Erythroblast (primary cell): Measurements from ENCODE around the gene AGTPBP1.

Experiments
- DNase-seq, 2 experiments: peaks; one replicate each; lab custom pipeline; 2025; lab: John Stamatoyannopoulos, UW
- GATA1 ChIP-seq: IDR thresholded peaks from 2 replicates; pipeline ENCODE4 v1.6.1; 2011; ENCODE audit warnings: low read depth, mild to moderate bottlenecking, control low read depth, low read length, moderate library complexity
- POLR2A ChIP-seq: IDR thresholded peaks from 2 replicates; pipeline ENCODE4 v1.6.1; 2011; ENCODE audit warnings: mild to moderate bottlenecking, low read length

Gene AGTPBP1

DNA sequence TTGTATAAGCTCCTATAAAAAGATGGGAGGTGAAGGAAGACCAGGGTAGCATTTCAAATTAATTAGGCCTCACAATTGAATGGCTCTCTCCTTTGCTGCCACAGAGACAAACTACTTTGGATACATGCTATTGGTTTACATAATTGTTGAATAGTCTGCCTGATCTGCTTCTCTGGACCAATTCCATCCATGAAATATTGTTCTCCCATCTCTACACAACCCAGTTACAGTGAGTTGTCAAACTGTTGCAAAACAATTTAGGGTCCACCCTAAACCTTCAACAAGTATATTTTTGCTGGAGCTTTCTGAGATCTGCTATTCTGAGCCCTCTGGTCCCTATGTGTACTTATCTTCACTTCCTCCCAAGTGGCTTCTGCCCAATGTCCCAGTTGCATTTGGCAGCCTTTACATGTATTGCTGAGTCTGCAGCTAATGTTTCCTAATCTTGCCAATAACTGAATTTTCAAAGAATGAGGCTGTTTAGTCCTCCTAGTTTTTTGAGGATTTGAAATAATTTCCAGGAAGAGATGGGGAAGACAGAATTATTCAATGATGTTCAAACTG, 38.9 kb downstream of the AGTPBP1 start:
- TF ChIP-seq POLR2A (no peak), GATA1 (no peak)
- no peak for DNase-seq

DNA sequence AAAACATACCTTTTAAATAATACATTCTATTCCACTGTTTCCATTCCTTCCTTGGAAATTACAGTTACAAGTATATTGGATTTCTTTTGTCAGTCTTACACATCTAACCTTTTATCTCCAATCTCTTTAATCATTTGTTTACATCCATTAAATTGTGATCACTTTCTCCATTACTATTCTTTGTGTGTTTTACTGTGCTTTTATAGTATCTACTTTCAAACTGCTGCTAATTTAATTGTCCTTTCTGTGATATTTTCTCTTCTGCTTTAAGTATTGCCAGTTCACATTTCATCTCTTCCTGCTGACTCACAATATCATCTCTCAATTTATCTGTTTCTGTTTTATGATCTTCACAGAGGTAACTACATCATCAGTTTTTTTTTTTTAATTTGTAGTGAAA, 39.6 kb downstream of the AGTPBP1 start:
- no peak for TF ChIP-seq GATA1
- no peak for DNase-seq

DNA sequence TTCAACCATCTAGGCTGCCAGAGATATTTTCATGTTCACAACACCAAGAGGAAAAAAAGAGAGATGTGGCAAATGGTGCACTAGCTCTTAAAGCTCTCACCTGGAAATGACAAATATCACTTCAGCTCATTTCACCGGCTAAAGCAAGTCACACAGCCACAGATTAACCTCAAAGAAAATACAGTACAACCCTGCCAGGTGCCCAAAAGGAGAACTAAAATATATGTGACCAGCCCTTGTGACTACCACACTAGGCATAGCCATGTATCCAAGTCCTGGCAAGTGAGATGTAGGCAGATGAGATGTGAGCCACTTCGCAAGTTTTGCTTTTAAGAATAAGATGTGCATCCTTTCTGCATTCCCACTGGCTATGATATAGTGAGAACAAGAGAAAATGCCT, 41.4 kb downstream of the AGTPBP1 start:
- no peak for DNase-seq

DNA sequence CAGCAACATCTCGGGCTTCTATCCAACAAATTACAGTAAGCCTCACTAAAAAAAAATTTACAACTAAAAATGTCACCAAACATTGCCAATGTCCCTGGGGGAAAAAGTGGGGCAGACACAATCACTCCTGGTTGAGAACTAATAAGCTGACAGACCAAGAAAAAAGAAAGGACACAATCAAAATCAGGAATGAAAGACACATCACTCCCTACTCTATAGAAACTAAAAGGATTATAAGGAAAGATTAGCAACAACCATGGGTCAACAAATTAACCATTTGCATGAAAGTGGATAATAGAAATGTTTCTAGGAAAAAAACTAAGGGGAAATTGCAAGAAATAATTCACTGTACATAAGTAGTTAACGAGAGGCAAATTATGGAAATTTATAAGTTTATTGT, 53.4 kb downstream of the AGTPBP1 start:
- no peak for DNase-seq
- TF ChIP-seq GATA1: no peak
- no peak for TF ChIP-seq POLR2A

More for the DNA sequence above, 41.4 kb downstream of the AGTPBP1 start:
- TF ChIP-seq GATA1 (no peak), POLR2A (no peak)

DNA sequence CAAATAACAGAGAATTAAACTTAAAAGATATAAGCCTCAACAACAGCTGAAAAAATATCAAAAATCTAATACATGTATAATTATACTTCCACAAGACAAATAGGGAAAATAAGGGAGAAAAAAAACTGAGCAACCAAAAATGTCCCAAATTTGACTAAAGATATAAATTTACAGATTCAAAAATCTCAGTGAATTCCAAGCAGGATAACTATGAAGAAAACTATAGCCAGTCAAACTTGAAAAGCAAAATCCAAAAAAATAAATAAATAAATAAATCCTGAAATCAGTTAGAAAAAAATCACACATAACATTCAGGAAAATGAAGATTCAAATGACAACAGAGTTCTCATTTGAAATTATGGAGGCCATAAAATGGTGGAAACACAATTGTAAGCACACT, 56.7 kb downstream of the AGTPBP1 start:
- DNase-seq: no peak
- TF ChIP-seq POLR2A: no peak
- no peak for TF ChIP-seq GATA1

DNA sequence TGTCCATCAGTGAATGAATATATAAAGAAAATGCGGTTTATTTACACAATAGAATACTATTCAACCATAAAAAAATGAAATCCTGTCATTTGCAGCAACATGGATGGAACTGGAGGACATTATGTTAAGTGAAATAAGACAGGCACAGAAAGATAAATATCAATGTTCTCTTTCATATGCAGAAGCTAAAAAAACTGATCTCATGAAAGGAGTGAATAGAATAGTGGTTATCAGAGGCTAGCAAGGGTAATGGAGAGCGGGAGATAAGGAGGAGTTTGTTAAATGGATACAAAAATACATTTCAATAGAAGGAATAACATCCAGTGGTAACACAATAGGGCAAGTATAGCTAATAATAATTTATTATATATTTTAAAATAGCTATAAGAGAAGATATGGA, 65.0 kb downstream of the AGTPBP1 start:
- DNase-seq: peak; percentile 31 to 73
- no peak for TF ChIP-seq GATA1
- TF ChIP-seq POLR2A: no peak

DNA sequence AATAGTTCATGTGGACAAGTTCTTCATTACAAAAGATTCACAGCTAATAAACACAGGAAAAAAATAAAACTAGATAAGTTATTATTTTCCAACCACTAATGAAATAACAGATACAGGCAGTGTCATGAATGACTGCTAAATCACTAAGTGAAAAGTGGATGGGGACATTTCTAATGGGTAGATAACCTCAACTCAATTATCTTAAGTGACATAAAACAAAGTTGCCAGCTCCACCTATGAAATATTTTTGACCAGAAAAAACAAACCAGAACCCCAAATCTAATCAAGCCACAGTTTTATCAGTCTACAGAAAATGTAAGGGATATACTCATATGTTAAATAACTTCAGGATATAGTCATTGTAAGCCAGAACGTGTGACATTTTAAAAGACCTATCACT, 74.4 kb downstream of the AGTPBP1 start:
- DNase-seq: no peak
- TF ChIP-seq GATA1: no peak
- no peak for TF ChIP-seq POLR2A

DNA sequence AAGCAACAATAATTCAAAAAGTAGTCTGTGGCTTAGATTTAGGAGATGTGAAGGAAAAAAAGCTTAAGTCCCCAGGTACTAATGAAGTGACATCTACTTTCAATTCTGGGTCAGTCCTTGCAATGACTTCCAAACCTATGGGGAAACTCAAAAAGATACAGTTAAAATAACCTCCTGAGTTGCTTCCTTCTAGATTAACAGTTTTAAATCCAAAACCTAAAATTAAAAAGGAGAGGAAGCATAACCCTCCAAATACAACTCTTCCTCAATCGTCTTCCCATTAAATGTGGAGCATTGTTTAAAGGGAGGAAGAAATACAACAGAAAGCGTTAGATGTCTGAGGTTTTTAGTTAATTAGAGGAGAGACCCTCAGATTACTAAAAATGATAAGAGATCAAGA, 75.7 kb downstream of the AGTPBP1 start:
- TF ChIP-seq POLR2A (no peak), GATA1 (no peak)

DNA sequence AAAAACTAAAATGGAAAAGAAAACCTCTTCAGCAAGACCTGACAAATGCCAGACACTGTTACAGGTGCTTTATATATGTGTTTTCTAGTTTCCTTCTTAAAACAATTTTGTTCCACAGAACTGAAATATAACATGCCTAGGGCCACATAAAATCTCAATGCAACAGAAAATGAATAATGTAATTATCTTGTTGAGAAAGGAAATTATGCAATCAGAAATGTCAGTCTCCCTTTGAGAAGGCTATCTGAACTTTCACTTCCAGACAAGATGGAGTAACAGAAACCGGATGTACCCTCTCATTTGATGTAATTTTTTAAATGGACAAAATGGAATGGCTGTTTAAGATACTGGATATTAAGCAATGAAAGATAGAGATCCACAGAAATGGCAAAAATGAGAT, 79.2 kb downstream of the AGTPBP1 start:
- no peak for DNase-seq
- TF ChIP-seq POLR2A (no peak), GATA1 (no peak)

More for the DNA sequence above, 75.7 kb downstream of the AGTPBP1 start:
- DNase-seq: no peak

DNA sequence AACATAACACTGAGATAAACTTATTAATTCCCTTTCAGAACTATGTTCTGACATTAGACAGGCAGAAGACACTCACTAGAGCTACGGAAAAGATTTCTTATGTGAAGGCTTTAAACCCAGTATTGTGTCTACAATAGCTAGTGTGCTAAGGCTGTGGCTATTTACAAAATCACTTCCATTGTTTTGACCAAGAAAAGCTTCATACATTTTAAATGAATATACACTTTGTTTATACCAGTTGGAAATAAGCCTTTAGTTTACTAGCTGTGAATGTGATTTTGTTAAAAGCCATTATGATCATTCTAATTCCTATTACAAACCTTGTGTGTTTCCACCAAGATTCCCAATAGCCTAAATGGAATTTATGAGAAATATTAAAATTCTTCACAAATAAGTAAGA, 83.0 kb downstream of the AGTPBP1 start:
- no peak for DNase-seq
- no peak for TF ChIP-seq GATA1
- no peak for TF ChIP-seq POLR2A

DNA sequence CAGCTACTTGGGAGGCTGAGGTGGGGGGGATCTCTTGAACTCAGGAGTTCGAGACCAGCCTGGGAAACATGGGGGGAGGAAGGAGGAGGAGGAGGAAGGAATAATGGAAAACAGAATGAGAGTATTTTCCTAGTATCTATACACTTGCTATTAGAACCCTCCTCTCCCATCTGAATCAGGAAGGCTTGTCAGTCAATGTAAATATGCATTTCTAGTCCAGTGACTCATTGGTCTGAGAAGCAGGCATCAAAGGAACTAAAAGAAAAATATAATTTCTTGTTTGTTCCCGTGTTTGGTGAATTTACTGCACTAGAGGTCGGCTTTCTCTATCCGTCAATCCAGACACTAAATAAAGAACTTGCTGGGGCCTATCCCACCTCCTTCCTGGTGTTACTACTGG, 88.6 kb downstream of the AGTPBP1 start:
- no peak for TF ChIP-seq POLR2A
- no peak for TF ChIP-seq GATA1
- DNase-seq: no peak

DNA sequence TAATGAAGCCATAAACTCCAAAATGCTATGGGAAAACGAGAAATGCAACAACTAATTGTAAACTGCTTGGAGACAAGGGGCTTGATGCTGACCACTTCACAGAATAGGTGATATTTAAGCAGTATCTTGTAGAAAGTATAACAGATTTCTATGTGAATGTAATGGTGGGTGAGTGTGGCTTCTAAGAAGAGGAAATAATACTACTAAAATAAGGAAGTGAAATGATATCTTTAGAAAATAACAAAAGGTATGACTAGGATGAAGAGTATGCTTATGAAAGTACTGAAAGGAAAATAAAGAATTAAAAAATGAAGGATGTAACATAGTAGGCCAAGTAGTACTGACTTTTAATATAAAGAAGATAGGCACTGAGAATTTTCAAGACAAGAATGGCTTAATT, 94.2 kb downstream of the AGTPBP1 start:
- no peak for TF ChIP-seq POLR2A
- no peak for DNase-seq

DNA sequence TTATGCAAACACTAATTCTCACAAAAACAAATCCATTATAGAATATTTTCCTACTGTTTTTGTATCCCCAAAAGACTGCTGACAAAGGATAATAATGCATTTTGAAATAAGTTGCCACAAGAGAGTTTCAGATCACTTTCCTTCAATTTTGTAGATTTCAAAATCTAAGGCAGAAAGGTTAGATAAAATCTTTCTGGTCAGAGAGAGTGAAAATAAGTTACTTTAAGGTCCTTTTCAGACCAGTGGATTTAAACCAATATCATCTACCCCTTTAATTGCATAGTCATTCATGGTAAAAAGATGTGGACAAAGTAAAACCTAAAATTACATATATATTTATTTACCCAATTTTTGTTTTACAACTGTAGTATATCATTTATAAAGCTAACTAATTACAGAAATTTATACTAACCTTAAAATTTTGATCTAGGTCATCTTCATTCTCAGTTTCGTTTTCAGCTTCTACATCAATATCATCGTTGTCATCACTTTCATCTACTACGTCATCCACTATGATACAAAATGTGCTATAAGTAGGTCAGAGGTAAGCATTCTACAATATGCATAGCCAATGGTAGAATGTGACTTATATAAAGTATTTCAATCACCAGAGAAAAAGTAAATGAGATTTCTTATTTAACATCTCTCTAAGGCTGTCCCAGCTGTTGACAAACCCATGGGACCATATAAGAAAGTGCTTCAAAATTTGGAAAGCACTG, 95.7 kb downstream of the AGTPBP1 start:
- no peak for DNase-seq
- no peak for TF ChIP-seq GATA1
- TF ChIP-seq POLR2A: no peak

DNA sequence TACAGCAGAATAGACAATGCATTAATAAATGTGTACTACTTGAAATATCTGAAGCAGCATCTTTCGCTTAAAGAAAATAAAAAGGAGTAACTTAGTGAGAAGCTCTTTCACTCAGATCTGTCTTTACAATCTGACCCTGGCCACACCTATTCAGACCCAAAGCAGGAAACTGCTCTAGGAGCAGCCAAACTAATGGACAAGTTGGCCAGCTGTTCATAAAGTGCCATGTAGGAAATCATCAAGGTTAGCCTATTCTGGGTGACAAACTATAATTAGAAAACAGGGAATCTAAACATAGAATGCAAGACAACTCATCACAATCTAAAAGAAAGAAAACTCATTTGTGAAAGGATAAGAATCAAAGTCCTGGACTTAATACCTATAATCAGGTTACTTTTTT, 101.3 kb downstream of the AGTPBP1 start:
- DNase-seq: no peak
- TF ChIP-seq POLR2A (no peak), GATA1 (no peak)

DNA sequence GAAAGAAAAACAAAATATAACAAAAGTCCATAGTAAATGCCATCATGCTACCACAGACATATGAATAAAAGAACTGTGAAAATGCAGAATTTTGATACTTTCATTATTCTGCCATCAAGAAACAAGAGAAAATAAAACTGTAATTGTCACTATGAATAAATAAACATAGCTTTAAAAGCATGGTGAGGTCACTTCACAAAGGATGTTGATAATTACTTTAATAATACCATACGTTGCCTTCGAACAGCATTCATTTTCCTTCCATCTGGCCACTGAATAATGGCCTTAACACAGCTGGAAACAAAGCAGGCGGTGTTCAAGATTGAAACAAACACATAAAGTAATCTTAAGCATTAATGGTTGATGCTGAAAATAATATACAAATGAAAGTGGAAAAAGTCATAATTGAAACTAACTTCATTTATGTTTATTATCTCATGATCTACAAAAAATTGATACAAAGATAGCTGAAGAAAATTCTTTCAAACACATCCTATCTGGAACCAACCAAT, 102.0 kb downstream of the AGTPBP1 start:
- no peak for DNase-seq
- TF ChIP-seq GATA1: no peak
- no peak for TF ChIP-seq POLR2A

DNA sequence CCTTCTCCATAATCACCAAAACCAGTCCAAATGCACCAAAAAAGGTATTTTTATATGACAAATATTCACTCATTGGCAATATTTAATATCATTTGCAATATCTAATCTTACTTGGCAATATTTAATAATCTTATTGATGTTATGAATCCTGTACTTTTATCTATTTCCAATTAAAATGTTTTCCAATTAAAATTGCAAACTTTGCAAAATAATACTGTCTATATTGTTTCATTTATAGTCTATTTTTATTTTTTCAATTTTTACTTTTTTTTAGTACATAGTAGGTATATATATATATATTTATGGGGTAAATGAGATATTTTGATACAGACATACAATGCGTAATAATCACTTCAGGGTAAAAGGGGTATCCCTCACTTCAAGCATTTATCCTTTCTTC, 109.9 kb downstream of the AGTPBP1 start:
- DNase-seq: no peak
- no peak for TF ChIP-seq POLR2A
- TF ChIP-seq GATA1: no peak
